WTC11 (cell line): ENCODE data around the gene MYO19. TPM values are rescaled to one million over a fixed set of nuclear protein-coding genes. Genes with fewer than 3 reads are reported as not detected.

ENCODE experiments used
- ATAC-seq: fragments of 200-7000 bp; cut with Tn5 transposase; 2 replicates; pipeline ENCODE4 v1.10.0; 2021; ENCODE audit warnings: mild to moderate bottlenecking, moderate library complexity
- CTCF ChIA-PET: fragments of 300-600 bp; sonication (Branson Sonifier 250); formaldehyde crosslinking; loops from one replicate; lab custom pipeline; 2021; ENCODE audit warnings: antibody characterized with exemption; lab: Charles Lee
- POLR2A ChIA-PET: fragments of 350-600 bp; sonication (Branson Sonifier 250); formaldehyde crosslinking; loops from one replicate; lab custom pipeline; 2021; ENCODE audit warnings: antibody characterized with exemption; lab: Charles Lee
- DNase-seq: peaks from one replicate; pipeline ENCODE4 v3.0.0; 2021; ENCODE audit warnings: low spot score
- H3K27ac Mint-ChIP-seq: 2 replicates; pipeline ENCODE4 v1.8.0; 2021; ENCODE audit warnings: mixed read lengths
- H3K27me3 Mint-ChIP-seq: 2 replicates; pipeline ENCODE4 v1.8.0; 2021; ENCODE audit warnings: low read depth, mild to moderate bottlenecking, moderate library complexity, mixed read lengths
- H3K36me3 Mint-ChIP-seq: 2 replicates; pipeline ENCODE4 v1.8.0; 2021; ENCODE audit warnings: mixed read lengths
- H3K4me1 Mint-ChIP-seq: 2 replicates; pipeline ENCODE4 v1.8.0; 2022; ENCODE audit warnings: mixed read lengths
- H3K4me3 Mint-ChIP-seq: 2 replicates; pipeline ENCODE4 v1.8.0; 2021; ENCODE audit warnings: mild to moderate bottlenecking, moderate library complexity, mixed read lengths
- H3K9me3 Mint-ChIP-seq: 2 replicates; pipeline ENCODE4 v1.8.0; 2021; ENCODE audit warnings: mixed read lengths
- ATF1 ChIP-seq: sonication (generic); formaldehyde crosslinking; IDR thresholded peaks from 2 replicates; pipeline ENCODE4 v1.8.1; 2023; ENCODE audit warnings: mild to moderate bottlenecking, moderate library complexity, missing genetic modification reagents
- ATF2 ChIP-seq: sonication (generic); formaldehyde crosslinking; IDR thresholded peaks from 2 replicates; pipeline ENCODE4 v1.8.1; 2022; ENCODE audit warnings: low read depth, missing genetic modification reagents, borderline replicate concordance
- ATF3 ChIP-seq: sonication (generic); formaldehyde crosslinking; conservative IDR thresholded peaks from 2 replicates; pipeline ENCODE4 v1.8.1; 2022; ENCODE audit warnings: mild to moderate bottlenecking, missing genetic modification reagents
- ATF6 ChIP-seq: sonication (generic); formaldehyde crosslinking; IDR thresholded peaks from 2 replicates; pipeline ENCODE4 v1.8.1; 2023; ENCODE audit warnings: mild to moderate bottlenecking, missing genetic modification reagents
- E2F5 ChIP-seq: sonication (generic); formaldehyde crosslinking; IDR thresholded peaks from 2 replicates; pipeline ENCODE4 v1.8.1; 2022; ENCODE audit warnings: mild to moderate bottlenecking, moderate library complexity, missing genetic modification reagents
- ELF4 ChIP-seq: sonication (generic); formaldehyde crosslinking; IDR thresholded peaks from 2 replicates; pipeline ENCODE4 v1.8.1; 2022; ENCODE audit warnings: low read depth, mild to moderate bottlenecking, moderate library complexity, missing genetic modification reagents
- EMX1 ChIP-seq: fragments of 250-450 bp; sonication (Bioruptor Pico); IDR thresholded peaks from 2 replicates; pipeline ENCODE4 v1.8.0; 2021; ENCODE audit warnings: mild to moderate bottlenecking
- ESRRA ChIP-seq: sonication (generic); formaldehyde crosslinking; IDR thresholded peaks from 2 replicates; pipeline ENCODE4 v1.8.1; 2022; ENCODE audit warnings: mild to moderate bottlenecking, missing genetic modification reagents, borderline replicate concordance
- FOXP4 ChIP-seq: sonication (generic); formaldehyde crosslinking; IDR thresholded peaks from 2 replicates; pipeline ENCODE4 v1.8.0; 2022; ENCODE audit warnings: mild to moderate bottlenecking, missing genetic modification reagents
- GTF2I ChIP-seq: fragments of 250-450 bp; sonication (Bioruptor Pico); conservative IDR thresholded peaks from 2 replicates; pipeline ENCODE4 v1.4.0; 2021; ENCODE audit warnings: mild to moderate bottlenecking
- HMGA2 ChIP-seq: fragments of 250-450 bp; sonication (Bioruptor Pico); IDR thresholded peaks from 2 replicates; pipeline ENCODE4 v1.4.0; 2021; ENCODE audit warnings: mild to moderate bottlenecking, moderate library complexity
- IRF2 ChIP-seq: sonication (generic); formaldehyde crosslinking; IDR thresholded peaks from 2 replicates; pipeline ENCODE4 v1.8.0; 2022; ENCODE audit warnings: low read depth, missing genetic modification reagents, borderline replicate concordance
- JUN ChIP-seq: sonication (generic); formaldehyde crosslinking; IDR thresholded peaks from 2 replicates; pipeline ENCODE4 v1.8.0; 2023; ENCODE audit warnings: mild to moderate bottlenecking, missing genetic modification reagents
- MAX ChIP-seq: sonication (generic); formaldehyde crosslinking; IDR thresholded peaks from 2 replicates; pipeline ENCODE4 v1.8.0; 2022; ENCODE audit warnings: mild to moderate bottlenecking, missing genetic modification reagents
- MLX ChIP-seq: sonication (generic); formaldehyde crosslinking; IDR thresholded peaks from 2 replicates; pipeline ENCODE4 v1.8.1; 2023; ENCODE audit warnings: mild to moderate bottlenecking, missing genetic modification reagents, moderate library complexity
- NFYB ChIP-seq: sonication (generic); formaldehyde crosslinking; conservative IDR thresholded peaks from 2 replicates; pipeline ENCODE4 v1.8.0; 2022; ENCODE audit warnings: low read depth, missing genetic modification reagents
- NR3C1 ChIP-seq: sonication (generic); formaldehyde crosslinking; conservative IDR thresholded peaks from 2 replicates; pipeline ENCODE4 v1.8.1; 2023; ENCODE audit warnings: low read depth, mild to moderate bottlenecking, missing genetic modification reagents
- OVOL2 ChIP-seq: fragments of 250-450 bp; sonication (Bioruptor Pico); IDR thresholded peaks from 2 replicates; pipeline ENCODE4 v1.9.0; 2021; ENCODE audit warnings: mild to moderate bottlenecking, borderline replicate concordance
- RELA ChIP-seq: sonication (generic); formaldehyde crosslinking; IDR thresholded peaks from 2 replicates; pipeline ENCODE4 v1.8.1; 2022; ENCODE audit warnings: missing genetic modification reagents, mild to moderate bottlenecking, borderline replicate concordance
- SMAD3 ChIP-seq: sonication (generic); formaldehyde crosslinking; IDR thresholded peaks from 2 replicates; pipeline ENCODE4 v1.8.0; 2022; ENCODE audit warnings: missing genetic modification reagents, mild to moderate bottlenecking, borderline replicate concordance
- TEAD1 ChIP-seq: sonication (generic); formaldehyde crosslinking; IDR thresholded peaks from 2 replicates; pipeline ENCODE4 v1.8.0; 2022; ENCODE audit warnings: mild to moderate bottlenecking, missing genetic modification reagents
- ZNF121 ChIP-seq: sonication (generic); formaldehyde crosslinking; IDR thresholded peaks from 2 replicates; pipeline ENCODE4 v1.8.0; 2023; ENCODE audit warnings: missing genetic modification reagents
- ZNF219 ChIP-seq: sonication (generic); formaldehyde crosslinking; IDR thresholded peaks from 2 replicates; pipeline ENCODE4 v1.8.0; 2023; ENCODE audit warnings: missing genetic modification reagents, mild to moderate bottlenecking, borderline replicate concordance
- ZNF232 ChIP-seq: sonication (generic); formaldehyde crosslinking; IDR thresholded peaks from 2 replicates; pipeline ENCODE4 v1.8.0; 2022; ENCODE audit warnings: mild to moderate bottlenecking, missing genetic modification reagents
- ZNF396 ChIP-seq: fragments of 250-450 bp; sonication (Bioruptor Pico); IDR thresholded peaks from 2 replicates; pipeline ENCODE4 v1.8.0; 2021; ENCODE audit warnings: mild to moderate bottlenecking, moderate library complexity, borderline replicate concordance
- ZNF423 ChIP-seq: fragments of 250-450 bp; sonication (Bioruptor Pico); IDR thresholded peaks from 2 replicates; pipeline ENCODE4 v2.1.2; 2022; ENCODE audit warnings: mild to moderate bottlenecking, moderate library complexity
- ZNF425 ChIP-seq: fragments of 250-450 bp; sonication (Bioruptor Pico); conservative IDR thresholded peaks from 2 replicates; pipeline ENCODE4 v1.9.0; 2021; ENCODE audit warnings: mild to moderate bottlenecking
- ZNF671 ChIP-seq: fragments of 250-450 bp; sonication (Bioruptor Pico); IDR thresholded peaks from 2 replicates; pipeline ENCODE4 v1.8.0; 2021; ENCODE audit warnings: mild to moderate bottlenecking
- total RNA-seq: library from RNA; stranded (reverse); gene quantifications from 3 replicates; pipeline ENCODE4 v1.2.3, GENCODE V29; 2021

MYO19 gene
- total RNA-seq, 1 experiment from 2014 or later = 146 TPM

- no peaks in the 10 kb centered on the region for H3K27me3 Mint-ChIP-seq
- DNase-seq (peak; percentile 90), ATAC-seq (peak; percentile 61)
- H3K36me3 Mint-ChIP-seq = peaks cover 3% of the 10 kb centered on the region; the same call in 1 of the 2 replicates
- peak within 1 kb of the TSS; percentile 98 for H3K4me3 Mint-ChIP-seq
- H3K4me1 Mint-ChIP-seq = peaks cover 24% of the 10 kb centered on the region
- POLR2A ChIA-PET = interaction anchor here (1.1 to 3.5 kb wide), 3 partner anchors 10 to 56 kb away, joined by 3 to 37 read pairs (median 5); partner anchors contain the start of genes DHRS11, MYO19 and PIGW
- CTCF ChIA-PET = interaction anchor here (0.6 to 5.4 kb wide), 3 partner anchors 10 to 83 kb away, joined by 3 to 40 read pairs (median 4); partner anchors contain the start of genes MYO19 and PIGW
- no peaks in the 10 kb centered on the region for H3K9me3 Mint-ChIP-seq
- peak within 1 kb of the TSS; percentile 95 for H3K27ac Mint-ChIP-seq
- TF ChIP-seq SMAD3 (CRISPR knock-in tag) (no peak), ZNF219 (CRISPR knock-in tag) (no peak), MLX (CRISPR knock-in tag) (no peak), ZNF671 (no peak), FOXP4 (CRISPR knock-in tag) (no peak), ESRRA (CRISPR knock-in tag) (peak; percentile 48; the same call in 1 of the 2 replicates), MAX (peak; percentile 63; the same call in 1 of the 2 replicates), RELA (CRISPR knock-in tag) (peak; percentile 36; the same call in 1 of the 2 replicates), ATF6 (CRISPR knock-in tag) (no peak), ATF2 (CRISPR knock-in tag) (no peak), OVOL2 (CRISPR knock-in tag) (no peak), E2F5 (CRISPR knock-in tag) (peak; percentile 62; the same call in 1 of the 2 replicates), ZNF425 (CRISPR knock-in tag) (no peak), ELF4 (CRISPR knock-in tag) (no peak), ATF1 (CRISPR knock-in tag) (no peak; the same call in 1 of the 2 replicates), NFYB (CRISPR knock-in tag) (no peak), ZNF232 (CRISPR knock-in tag) (no peak), ZNF423 (CRISPR knock-in tag) (no peak), EMX1 (CRISPR knock-in tag) (no peak), GTF2I (CRISPR knock-in tag) (no peak), IRF2 (no peak), ATF3 (CRISPR knock-in tag) (no peak), JUN (CRISPR knock-in tag) (0 out of 2 replicates have a peak, but pooled peaks have one; percentile 0), NR3C1 (CRISPR knock-in tag) (no peak), ZNF121 (CRISPR knock-in tag) (no peak), ZNF396 (CRISPR knock-in tag) (no peak), TEAD1 (CRISPR knock-in tag) (0 out of 2 replicates have a peak, but pooled peaks have one; percentile 34), HMGA2 (CRISPR knock-in tag) (no peak)
Observed at GRCh38 chr17:36544307-36545076, 9.8 kb upstream of the MYO19 start, which contains the start of gene GGNBP2. Gene GGNBP2 (plus strand): TSS chr17:36544919. CDS start chr17:36545725, 806 bp downstream.
